ENCODE measurements around the gene PUSL1. TPM values are rescaled to one million over a fixed set of nuclear protein-coding genes. Genes with fewer than 3 reads are reported as not detected.

PUSL1 gene
- total RNA-seq, 2 experiments from 2014 or later, result 31.3 to 57.1 TPM

DNA sequence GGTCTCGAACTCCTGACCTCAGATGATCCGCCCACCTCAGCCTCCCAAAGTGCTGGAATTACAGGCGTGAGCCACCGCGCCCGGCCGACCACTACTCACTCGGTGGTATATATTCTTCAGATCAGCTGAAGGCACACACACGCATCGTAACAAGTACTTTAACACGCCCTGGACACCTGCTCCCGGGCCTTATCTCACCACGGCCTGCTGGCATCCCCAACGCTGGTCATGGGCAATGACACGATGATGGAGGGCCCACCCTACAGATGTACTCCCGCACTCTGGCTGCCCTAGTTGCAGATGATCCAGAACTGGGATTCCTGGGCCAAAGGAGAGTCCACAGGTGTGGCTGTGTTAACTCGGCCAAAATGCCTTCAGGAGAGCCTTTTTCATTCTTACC lies 46.3 kb upstream of the PUSL1 start:
- Histone ChIP-seq H3K79me2 (ENCODE audit: insufficient read depth, low read depth, low read length) (no peaks in the 10 kb centered on the region), H3K4me2 (ENCODE audit: low read length) (no peak overlapping the region), H3K36me3 (ENCODE audit: insufficient read depth, low read length) (peaks cover 77% of the 10 kb centered on the region), H3K9me3 (ENCODE audit: low read length) (no peaks in the 10 kb centered on the region), H3K27ac (ENCODE audit: low read depth, low read length, poor library complexity, severe bottlenecking) (no peak overlapping the region), H3K4me1 (ENCODE audit: insufficient read depth, low read length, poor library complexity, severe bottlenecking) (no peaks in the 10 kb centered on the region), H2AFZ (ENCODE audit: low read length) (no peak overlapping the region), H4K20me1 (ENCODE audit: insufficient read depth, low read length) (no peaks in the 10 kb centered on the region), H3K9me2 (ENCODE audit: insufficient read depth, low read length) (no peaks in the 10 kb centered on the region), H3K4me3 (ENCODE audit: low read depth, low read length, poor library complexity, severe bottlenecking) (no peak overlapping the region)
- CTCF ChIA-PET (ENCODE audit: unreplicated experiment), result no interaction called here
- TF ChIP-seq, protein P1, sequence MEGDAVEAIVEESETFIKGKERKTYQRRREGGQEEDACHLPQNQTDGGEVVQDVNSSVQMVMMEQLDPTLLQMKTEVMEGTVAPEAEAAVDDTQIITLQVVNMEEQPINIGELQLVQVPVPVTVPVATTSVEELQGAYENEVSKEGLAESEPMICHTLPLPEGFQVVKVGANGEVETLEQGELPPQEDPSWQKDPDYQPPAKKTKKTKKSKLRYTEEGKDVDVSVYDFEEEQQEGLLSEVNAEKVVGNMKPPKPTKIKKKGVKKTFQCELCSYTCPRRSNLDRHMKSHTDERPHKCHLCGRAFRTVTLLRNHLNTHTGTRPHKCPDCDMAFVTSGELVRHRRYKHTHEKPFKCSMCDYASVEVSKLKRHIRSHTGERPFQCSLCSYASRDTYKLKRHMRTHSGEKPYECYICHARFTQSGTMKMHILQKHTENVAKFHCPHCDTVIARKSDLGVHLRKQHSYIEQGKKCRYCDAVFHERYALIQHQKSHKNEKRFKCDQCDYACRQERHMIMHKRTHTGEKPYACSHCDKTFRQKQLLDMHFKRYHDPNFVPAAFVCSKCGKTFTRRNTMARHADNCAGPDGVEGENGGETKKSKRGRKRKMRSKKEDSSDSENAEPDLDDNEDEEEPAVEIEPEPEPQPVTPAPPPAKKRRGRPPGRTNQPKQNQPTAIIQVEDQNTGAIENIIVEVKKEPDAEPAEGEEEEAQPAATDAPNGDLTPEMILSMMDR (conservative IDR thresholded peaks at IDR 0.05; ENCODE audit: low read length), result no peak
- no peak for TF ChIP-seq EZH2phosphoT487 (IDR thresholded peaks at IDR 0.05; ENCODE audit: borderline replicate concordance, low read depth, low read length)
- intact Hi-C loops (cut with micrococcal nuclease; ENCODE audit: unreplicated experiment), result no loop called here
- no TSS peak for BruUV-seq (replicated peaks)
- POLR2A ChIA-PET, result no interaction called here
- no peak for DNase-seq (ENCODE audit: low spot score)

DNA sequence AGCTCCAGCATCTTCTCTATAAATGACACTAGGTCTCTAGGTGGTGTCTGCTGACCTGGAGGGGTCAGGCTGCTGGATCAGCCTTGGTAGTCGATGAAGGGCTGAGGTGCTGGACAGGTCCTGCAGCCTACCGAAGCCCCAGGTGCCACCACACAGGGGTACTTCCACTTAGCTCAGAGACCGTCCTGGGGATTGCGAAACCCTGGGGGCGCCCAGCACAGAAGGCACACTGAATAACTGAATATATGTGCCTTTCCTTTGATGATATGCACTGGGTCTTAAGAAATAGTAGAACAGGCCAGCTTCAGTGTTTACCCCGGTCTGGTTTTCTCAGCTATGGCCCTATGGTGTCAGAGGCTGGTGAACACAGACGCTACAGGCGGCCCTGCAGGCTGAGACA lies 45.6 kb upstream of the PUSL1 start:
- ChIA-PET CTCF (ENCODE audit: unreplicated experiment) (no interaction called here), POLR2A (no interaction called here)
- H2AFZ ChIP-seq (ENCODE audit: low read length), result no peak overlapping the region
- no peaks in the 10 kb centered on the region for H3K9me3 ChIP-seq (ENCODE audit: low read length)
- peaks cover 77% of the 10 kb centered on the region for H3K36me3 ChIP-seq (ENCODE audit: insufficient read depth, low read length)
- no peaks in the 10 kb centered on the region for H3K9me2 ChIP-seq (ENCODE audit: insufficient read depth, low read length)
- no peak overlapping the region for H3K4me3 ChIP-seq (ENCODE audit: low read depth, low read length, poor library complexity, severe bottlenecking)
- TF ChIP-seq EZH2phosphoT487 (IDR thresholded peaks at IDR 0.05; ENCODE audit: borderline replicate concordance, low read depth, low read length), result no peak
- TF ChIP-seq, protein P1 (conservative IDR thresholded peaks at IDR 0.05; ENCODE audit: low read length), result no peak
- no TSS peak for BruUV-seq (replicated peaks)
- no peaks in the 10 kb centered on the region for H4K20me1 ChIP-seq (ENCODE audit: insufficient read depth, low read length)
- DNase-seq (ENCODE audit: low spot score), result no peak
- no peaks in the 10 kb centered on the region for H3K79me2 ChIP-seq (ENCODE audit: insufficient read depth, low read depth, low read length)
- no peaks in the 10 kb centered on the region for H3K4me1 ChIP-seq (ENCODE audit: insufficient read depth, low read length, poor library complexity, severe bottlenecking)
- H3K27ac ChIP-seq (ENCODE audit: low read depth, low read length, poor library complexity, severe bottlenecking), result no peak overlapping the region
- H3K4me2 ChIP-seq (ENCODE audit: low read length), result no peak overlapping the region
- intact Hi-C loops (cut with micrococcal nuclease; ENCODE audit: unreplicated experiment), result no loop called here

DNA sequence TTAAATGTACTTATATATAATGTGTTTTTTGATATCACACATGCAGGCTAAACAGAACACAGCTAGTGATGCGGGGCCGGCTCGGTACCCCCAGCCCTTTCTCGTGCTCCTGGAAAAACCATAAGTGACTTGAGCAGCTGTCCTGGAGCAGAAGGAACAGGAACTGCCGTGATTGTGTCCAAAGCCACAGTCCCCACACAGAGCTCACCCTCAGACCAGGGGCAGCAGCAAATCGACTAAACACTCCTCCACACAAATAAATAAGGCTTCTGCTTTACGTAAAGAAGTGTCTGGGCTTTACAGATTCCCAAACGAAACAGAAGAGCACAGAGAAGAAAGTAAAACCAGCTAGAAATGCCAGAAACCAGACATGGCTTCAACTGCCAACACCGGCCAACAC lies 44.4 kb upstream of the PUSL1 start:
- Histone ChIP-seq H3K9me2 (ENCODE audit: insufficient read depth, low read length) (no peaks in the 10 kb centered on the region), H3K9me3 (ENCODE audit: low read length) (no peaks in the 10 kb centered on the region), H3K79me2 (ENCODE audit: insufficient read depth, low read depth, low read length) (no peaks in the 10 kb centered on the region), H4K20me1 (ENCODE audit: insufficient read depth, low read length) (no peaks in the 10 kb centered on the region), H2AFZ (ENCODE audit: low read length) (no peak overlapping the region), H3K4me2 (ENCODE audit: low read length) (no peak overlapping the region), H3K4me1 (ENCODE audit: insufficient read depth, low read length, poor library complexity, severe bottlenecking) (no peaks in the 10 kb centered on the region), H3K4me3 (ENCODE audit: low read depth, low read length, poor library complexity, severe bottlenecking) (no peak overlapping the region), H3K36me3 (ENCODE audit: insufficient read depth, low read length) (peaks cover 83% of the 10 kb centered on the region), H3K27ac (ENCODE audit: low read depth, low read length, poor library complexity, severe bottlenecking) (no peak overlapping the region)
- TSS peak; percentile 18 for BruUV-seq (replicated peaks)
- intact Hi-C loops (cut with micrococcal nuclease; ENCODE audit: unreplicated experiment), result no loop called here
- no peak for TF ChIP-seq EZH2phosphoT487 (IDR thresholded peaks at IDR 0.05; ENCODE audit: borderline replicate concordance, low read depth, low read length)
- TF ChIP-seq, protein P1 (conservative IDR thresholded peaks at IDR 0.05; ENCODE audit: low read length), result no peak
- POLR2A ChIA-PET, result no interaction called here
- no peak for DNase-seq (ENCODE audit: low spot score)
- CTCF ChIA-PET (ENCODE audit: unreplicated experiment), result no interaction called here
